Tibial artery (tissue), 4 donors: ENCODE measurements around the gene IMMP2L.

Experiments
- DNase-seq, 2 donors: peaks; one replicate each; pipeline ENCODE4 v3.0.0-alpha.2; 2019
- H3K27ac ChIP-seq, 2 donors: fragments of 200-600 bp; sonication (generic) in 1 of 2; 1 replicate in 1 of 2; 2 replicates in 1 of 2; pipeline ENCODE4 v1.5.1; 2018 to 2019; ENCODE audit warnings: mild to moderate bottlenecking in 1 of 2
- H3K27me3 ChIP-seq, 2 donors: fragments of 200-600 bp; sonication (generic) in 1 of 2; one replicate each; pipeline versions ENCODE4 v1.5.1 to v1.6.0; 2016 to 2019
- H3K36me3 ChIP-seq, 3 donors: fragments of 200-600 bp; sonication (generic) in 2 of 3; one replicate each; pipeline ENCODE4 v1.5.1; 2016 to 2019; ENCODE audit warnings: mild to moderate bottlenecking in 2 of 3
- H3K4me1 ChIP-seq, 4 donors: fragments of 200-600 bp; sonication (generic) in 2 of 4; 1 replicate in 3 of 4; 2 replicates in 1 of 4; pipeline ENCODE4 v1.5.1; 2016 to 2019
- H3K4me3 ChIP-seq, 2 donors: fragments of 200-600 bp; sonication (generic) in 1 of 2; 1 replicate in 1 of 2; 2 replicates in 1 of 2; pipeline ENCODE4 v1.5.1; 2018 to 2019; ENCODE audit warnings: mild to moderate bottlenecking in 2 of 2
- H3K9me3 ChIP-seq, 3 donors: fragments of 200-600 bp; sonication (generic) in 1 of 3; one replicate each; pipeline ENCODE4 v1.5.1; 2016 to 2019
- CTCF ChIP-seq, 2 experiments: fragments of 200-600 bp in 1 of 2; fragments of 450-650 bp in 1 of 2; IDR thresholded peaks; one replicate each; pipeline ENCODE4 v1.5.1; 2017 to 2019; ENCODE audit warnings: antibody characterized with exemption in 2 of 2, mild to moderate bottlenecking in 1 of 2, moderate library complexity in 1 of 2
- intact Hi-C: fragments of 100-400 bp; cut with DNase I; formaldehyde crosslinking; loops from one replicate; pipeline ENCODE4 v1.15.0; 2023; ENCODE audit warnings: low total_unique reads

IMMP2L gene

GRCh38 chr7:111092406-111093236 lies 469.7 kb downstream of the IMMP2L start:
- no peaks in the 10 kb centered on the region for H3K9me3 ChIP-seq
- peak overlapping the region; percentile 41 to 49 for H3K4me3 ChIP-seq
- intact Hi-C loops, result loop anchor here (5.0 to 10.0 kb wide), 2 partner anchors 395 to 642 kb away; no protein-coding TSS in a partner anchor
- no peak for TF ChIP-seq CTCF (IDR thresholded peaks at IDR 0.05)
- peaks cover 0 to 31% (median 5%) of the 10 kb centered on the region in 4 donors for H3K4me1 ChIP-seq
- H3K27ac ChIP-seq, result peak overlapping the region in 1 of 2 donors; percentile 24
- H3K36me3 ChIP-seq, result no peaks in the 10 kb centered on the region
- no peak for DNase-seq
- no peaks in the 10 kb centered on the region for H3K27me3 ChIP-seq

- DNase-seq, result no peak
- Histone ChIP-seq H3K27me3 (no peaks in the 10 kb centered on the region), H3K4me3 (peak overlapping the region; percentile 41 to 49), H3K27ac (peak overlapping the region in 1 of 2 donors; percentile 24), H3K4me1 (peaks cover 0 to 30% (median 5%) of the 10 kb centered on the region in 4 donors), H3K36me3 (no peaks in the 10 kb centered on the region), H3K9me3 (no peaks in the 10 kb centered on the region)
- intact Hi-C loops, result loop anchor here (5.0 to 10.0 kb wide), 2 partner anchors 396 to 643 kb away; no protein-coding TSS in a partner anchor
- no peak for TF ChIP-seq CTCF (IDR thresholded peaks at IDR 0.05)
Observed at GRCh38 chr7:111091593-111092358, 470.5 kb downstream of the IMMP2L start.

- peak; percentile 22 to 68 for DNase-seq
- Histone ChIP-seq H3K9me3 (no peaks in the 10 kb centered on the region), H3K4me1 (peaks cover 0 to 30% (median 5%) of the 10 kb centered on the region in 4 donors), H3K36me3 (no peaks in the 10 kb centered on the region), H3K4me3 (peak within 1 kb of the TSS; percentile 41 to 49), H3K27me3 (no peaks in the 10 kb centered on the region), H3K27ac (peak within 1 kb of the TSS in 1 of 2 donors; percentile 24)
- no peak for TF ChIP-seq CTCF (IDR thresholded peaks at IDR 0.05)
- intact Hi-C loops, result loop anchor here (5.0 to 10.0 kb wide), 2 partner anchors 396 to 644 kb away; no protein-coding TSS in a partner anchor
Observed at GRCh38 chr7:111090846-111091245, 471.4 kb downstream of the IMMP2L start, which contains the start of gene LRRN3. Gene LRRN3 (plus strand): TSS chr7:111091127. CDS start chr7:111122773, 31,646 bp downstream.

GRCh38 chr7:111089822-111090426 lies 472.4 kb downstream of the IMMP2L start:
- intact Hi-C loops, result loop anchor here (5.0 to 10.0 kb wide), 2 partner anchors 397 to 645 kb away; no protein-coding TSS in a partner anchor
- Histone ChIP-seq H3K9me3 (no peaks in the 10 kb centered on the region), H3K36me3 (no peaks in the 10 kb centered on the region), H3K4me3 (no peak overlapping the region), H3K4me1 (peaks cover 0 to 30% (median 5%) of the 10 kb centered on the region in 4 donors), H3K27me3 (no peaks in the 10 kb centered on the region), H3K27ac (no peak overlapping the region)
- TF ChIP-seq CTCF (IDR thresholded peaks at IDR 0.05), result peak; percentile 61 to 72
- DNase-seq, result no peak

- no peak overlapping the region for H3K4me3 ChIP-seq
- DNase-seq, result no peak
- TF ChIP-seq CTCF (IDR thresholded peaks at IDR 0.05), result no peak
- intact Hi-C loops, result no loop called here
- no peak overlapping the region for H3K27ac ChIP-seq
- H3K27me3 ChIP-seq, result no peaks in the 10 kb centered on the region
- no peaks in the 10 kb centered on the region for H3K36me3 ChIP-seq
- H3K4me1 ChIP-seq, result peaks cover 0 to 23% (median 5%) of the 10 kb centered on the region in 4 donors
- H3K9me3 ChIP-seq, result no peaks in the 10 kb centered on the region
Observed at GRCh38 chr7:111088328-111088727, 474.0 kb downstream of the IMMP2L start.
